Neuron (in vitro differentiated cells): ENCODE data around the gene TLN1.

Experiments
- H2AFZ ChIP-seq: one replicate; pipeline ENCODE4 v1.6.1; 2013; ENCODE audit warnings: low read depth, mild to moderate bottlenecking, inconsistent platforms, low read length, moderate library complexity
- H3K27me3 ChIP-seq: one replicate; pipeline ENCODE4 v1.6.1; 2013; ENCODE audit warnings: low read length; ENCODE audit not compliant: insufficient read depth
- H3K36me3 ChIP-seq: one replicate; pipeline ENCODE4 v1.6.1; 2013; ENCODE audit warnings: low read length; ENCODE audit not compliant: insufficient read depth
- H3K4me1 ChIP-seq: one replicate; pipeline ENCODE4 v1.6.1; 2013; ENCODE audit warnings: low read length; ENCODE audit not compliant: insufficient read depth
- H3K4me3 ChIP-seq: 2 replicates; pipeline ENCODE4 v1.5.1; 2013; ENCODE audit warnings: mild to moderate bottlenecking, low read length, moderate library complexity
- H3K9me3 ChIP-seq: one replicate; pipeline ENCODE4 v1.6.1; 2013; ENCODE audit warnings: low read length

Gene TLN1, protein sequence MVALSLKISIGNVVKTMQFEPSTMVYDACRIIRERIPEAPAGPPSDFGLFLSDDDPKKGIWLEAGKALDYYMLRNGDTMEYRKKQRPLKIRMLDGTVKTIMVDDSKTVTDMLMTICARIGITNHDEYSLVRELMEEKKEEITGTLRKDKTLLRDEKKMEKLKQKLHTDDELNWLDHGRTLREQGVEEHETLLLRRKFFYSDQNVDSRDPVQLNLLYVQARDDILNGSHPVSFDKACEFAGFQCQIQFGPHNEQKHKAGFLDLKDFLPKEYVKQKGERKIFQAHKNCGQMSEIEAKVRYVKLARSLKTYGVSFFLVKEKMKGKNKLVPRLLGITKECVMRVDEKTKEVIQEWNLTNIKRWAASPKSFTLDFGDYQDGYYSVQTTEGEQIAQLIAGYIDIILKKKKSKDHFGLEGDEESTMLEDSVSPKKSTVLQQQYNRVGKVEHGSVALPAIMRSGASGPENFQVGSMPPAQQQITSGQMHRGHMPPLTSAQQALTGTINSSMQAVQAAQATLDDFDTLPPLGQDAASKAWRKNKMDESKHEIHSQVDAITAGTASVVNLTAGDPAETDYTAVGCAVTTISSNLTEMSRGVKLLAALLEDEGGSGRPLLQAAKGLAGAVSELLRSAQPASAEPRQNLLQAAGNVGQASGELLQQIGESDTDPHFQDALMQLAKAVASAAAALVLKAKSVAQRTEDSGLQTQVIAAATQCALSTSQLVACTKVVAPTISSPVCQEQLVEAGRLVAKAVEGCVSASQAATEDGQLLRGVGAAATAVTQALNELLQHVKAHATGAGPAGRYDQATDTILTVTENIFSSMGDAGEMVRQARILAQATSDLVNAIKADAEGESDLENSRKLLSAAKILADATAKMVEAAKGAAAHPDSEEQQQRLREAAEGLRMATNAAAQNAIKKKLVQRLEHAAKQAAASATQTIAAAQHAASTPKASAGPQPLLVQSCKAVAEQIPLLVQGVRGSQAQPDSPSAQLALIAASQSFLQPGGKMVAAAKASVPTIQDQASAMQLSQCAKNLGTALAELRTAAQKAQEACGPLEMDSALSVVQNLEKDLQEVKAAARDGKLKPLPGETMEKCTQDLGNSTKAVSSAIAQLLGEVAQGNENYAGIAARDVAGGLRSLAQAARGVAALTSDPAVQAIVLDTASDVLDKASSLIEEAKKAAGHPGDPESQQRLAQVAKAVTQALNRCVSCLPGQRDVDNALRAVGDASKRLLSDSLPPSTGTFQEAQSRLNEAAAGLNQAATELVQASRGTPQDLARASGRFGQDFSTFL (N-terminal part only)

DNA sequence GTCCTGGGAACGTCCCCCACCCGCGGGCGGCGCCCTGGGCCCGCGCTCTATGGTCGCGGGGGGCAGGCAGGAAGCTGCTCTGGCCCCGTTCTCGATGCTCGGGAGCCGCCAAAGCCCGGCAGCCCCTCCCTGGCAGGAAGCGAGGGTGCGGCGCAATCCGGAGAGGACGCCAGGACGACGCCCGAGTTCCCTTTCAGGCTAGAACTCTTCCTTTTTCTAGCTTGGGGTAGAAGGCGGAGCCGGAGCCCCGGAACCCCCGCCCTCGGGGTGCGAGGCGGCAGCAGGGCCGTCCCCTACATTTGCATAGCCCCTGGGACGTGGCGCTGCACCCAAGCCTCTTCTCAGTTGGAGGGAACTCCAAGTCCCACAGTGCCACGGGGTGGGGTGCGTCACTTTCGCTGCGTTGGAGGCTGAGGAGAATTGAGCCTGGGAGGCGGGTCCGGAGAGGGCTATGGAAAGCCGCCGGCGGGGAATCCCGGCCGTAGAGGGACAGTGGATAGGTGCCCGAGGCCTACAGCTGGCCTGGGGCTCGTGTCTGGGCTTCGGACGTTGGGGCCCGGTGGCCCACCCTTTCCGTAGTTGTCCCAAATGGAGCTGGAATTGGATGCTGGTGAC, at the start of gene TLN1, which contains the start of gene CREB3:
TSS of gene TLN1 (minus strand) at position 11 of the 615 bp plus-strand sequence. CDS start 6,501 bp downstream, outside the sequence.
TSS of gene CREB3 (plus strand) at position 482 of the 615 bp plus-strand sequence. CDS start at position 589, 107 bp downstream.
- H3K36me3 ChIP-seq: peaks cover 21% of the 10 kb centered on the region

DNA sequence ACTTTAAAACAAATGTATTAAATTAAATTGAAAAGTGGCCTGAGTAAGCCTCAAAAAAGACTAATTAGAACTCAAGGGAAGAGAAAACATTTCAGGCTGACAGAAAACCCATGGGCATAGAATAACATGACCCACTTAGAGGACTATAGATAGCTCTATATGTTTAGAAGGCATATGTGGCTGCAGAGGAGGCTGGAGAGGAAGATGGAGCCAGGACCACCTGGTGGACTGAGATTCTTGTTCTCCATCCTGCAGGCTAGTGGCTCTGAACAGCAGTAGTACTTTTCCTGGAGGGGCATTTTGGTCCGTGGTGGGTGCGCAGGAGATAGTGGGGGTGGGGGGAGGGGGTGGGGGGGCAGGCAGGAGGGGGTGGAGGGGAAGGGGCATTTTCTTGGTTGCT, 49.1 kb upstream of the TLN1 start:
- Histone ChIP-seq H3K36me3 (no peaks in the 10 kb centered on the region), H2AFZ (no peak overlapping the region), H3K4me1 (peaks cover under 1% of the 10 kb centered on the region), H3K27me3 (no peaks in the 10 kb centered on the region), H3K4me3 (no peak overlapping the region), H3K9me3 (no peaks in the 10 kb centered on the region)

More for the DNA sequence above, at the start of gene TLN1, which contains the start of gene CREB3:
- Histone ChIP-seq H3K9me3 (no peaks in the 10 kb centered on the region), H3K27me3 (no peaks in the 10 kb centered on the region), H3K4me1 (peaks cover 50% of the 10 kb centered on the region), H3K4me3 (peak within 1 kb of the TSS; percentile 78), H2AFZ (peak within 1 kb of the TSS; percentile 34)

DNA sequence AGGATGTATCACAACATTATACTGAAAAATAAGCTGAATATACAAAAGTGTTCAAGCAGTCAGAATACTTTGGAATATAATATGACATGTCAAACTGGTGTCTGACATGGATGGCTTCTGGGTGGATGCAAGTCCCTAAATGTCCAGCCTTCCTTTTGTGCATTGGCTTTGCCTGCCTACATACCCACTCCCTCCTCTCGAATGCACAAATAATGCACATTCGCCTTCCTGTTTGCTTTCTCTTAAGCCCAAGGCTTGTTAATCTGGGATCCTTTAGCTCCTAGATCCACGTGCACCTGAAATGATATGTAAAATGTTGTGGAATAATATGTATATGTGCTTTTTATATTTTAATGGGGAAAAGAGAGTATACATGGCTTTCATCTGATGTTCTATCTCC, 46.5 kb upstream of the TLN1 start:
- H3K4me3 ChIP-seq: no peak overlapping the region
- peaks cover 4% of the 10 kb centered on the region for H3K4me1 ChIP-seq
- H3K36me3 ChIP-seq: no peaks in the 10 kb centered on the region
- no peaks in the 10 kb centered on the region for H3K9me3 ChIP-seq
- no peaks in the 10 kb centered on the region for H3K27me3 ChIP-seq
- H2AFZ ChIP-seq: no peak overlapping the region

DNA sequence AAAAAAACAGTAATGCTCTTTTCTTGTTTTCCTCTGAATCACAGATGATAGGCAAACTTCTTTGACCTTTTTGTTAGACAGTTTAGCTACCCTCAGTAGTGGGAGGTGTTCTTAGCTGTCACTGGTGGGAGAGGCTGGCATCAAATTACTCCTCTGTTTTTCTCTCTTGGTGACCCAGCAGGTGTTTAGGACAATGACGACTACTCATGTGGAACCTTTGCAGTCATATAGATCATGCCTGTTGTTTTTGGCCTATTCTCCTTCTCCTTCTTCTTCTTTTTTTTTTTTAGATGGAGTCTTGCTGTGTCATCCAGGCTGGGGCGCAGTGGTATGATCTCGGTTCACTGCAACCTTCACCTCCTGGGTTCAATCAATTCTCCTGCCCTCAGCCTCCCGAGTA, 44.0 kb upstream of the TLN1 start:
- Histone ChIP-seq H3K27me3 (no peaks in the 10 kb centered on the region), H2AFZ (peak overlapping the region; percentile 32), H3K4me1 (peaks cover 4% of the 10 kb centered on the region), H3K36me3 (no peaks in the 10 kb centered on the region), H3K9me3 (no peaks in the 10 kb centered on the region), H3K4me3 (no peak overlapping the region)

DNA sequence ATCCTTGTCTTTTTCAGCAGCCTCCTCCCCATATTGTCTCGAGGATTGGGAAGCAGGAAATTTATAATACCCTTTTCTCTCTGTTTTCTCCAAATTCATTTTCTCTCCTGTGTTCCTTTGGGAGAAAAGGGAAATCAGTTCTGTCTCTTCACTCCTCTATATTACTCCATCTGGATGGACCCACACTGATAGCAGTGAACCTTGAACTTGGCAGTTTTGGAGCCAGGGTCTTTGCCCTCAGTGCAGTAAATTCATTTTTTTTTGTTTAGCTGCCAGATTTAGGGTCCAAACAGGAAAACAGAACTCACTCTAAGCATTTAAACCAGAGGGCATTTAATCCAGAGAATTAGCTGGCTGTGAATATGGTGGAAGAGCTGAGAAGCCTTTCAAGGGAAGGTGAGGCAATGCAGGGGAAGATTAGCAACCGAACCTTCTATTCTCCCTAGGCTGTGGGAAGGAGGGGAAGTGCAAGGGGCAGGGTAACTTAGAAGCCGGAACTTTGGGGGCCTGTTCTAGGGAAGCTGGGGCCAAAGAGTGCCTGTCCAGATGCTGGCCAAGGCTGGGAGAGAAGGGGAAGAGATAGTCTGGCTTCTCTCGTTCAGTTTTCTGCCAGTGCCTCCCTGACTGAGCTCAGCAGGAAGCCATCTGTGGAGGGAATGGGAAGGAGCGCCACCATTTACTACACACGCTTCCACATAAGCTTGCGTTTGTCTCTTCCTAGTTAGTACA, 43.1 kb upstream of the TLN1 start:
- no peaks in the 10 kb centered on the region for H3K9me3 ChIP-seq
- no peak overlapping the region for H3K4me3 ChIP-seq
- H3K4me1 ChIP-seq: peaks cover 4% of the 10 kb centered on the region
- H3K27me3 ChIP-seq: no peaks in the 10 kb centered on the region
- H3K36me3 ChIP-seq: no peaks in the 10 kb centered on the region
- peak overlapping the region; percentile 32 for H2AFZ ChIP-seq

DNA sequence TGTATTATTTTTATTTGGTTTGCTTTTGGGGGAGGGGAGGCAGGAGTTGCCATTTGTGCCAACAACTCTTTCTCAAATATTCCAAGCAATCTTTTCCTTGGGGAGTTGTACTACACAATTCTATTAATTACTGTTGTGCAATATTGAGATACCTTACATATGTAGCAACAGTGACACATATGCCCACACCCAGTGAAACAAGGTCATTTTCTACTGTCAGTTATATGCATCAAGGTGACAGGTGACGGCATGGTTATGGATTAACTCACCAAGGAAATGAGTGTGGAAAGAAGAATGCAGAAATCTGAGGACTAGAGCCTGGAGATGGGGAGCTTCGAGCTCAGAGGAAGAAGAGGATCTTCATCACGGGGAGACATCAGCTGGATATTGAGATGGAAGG, 39.9 kb upstream of the TLN1 start:
- H3K27me3 ChIP-seq: no peaks in the 10 kb centered on the region
- H2AFZ ChIP-seq: no peak overlapping the region
- H3K4me1 ChIP-seq: peaks cover 4% of the 10 kb centered on the region
- no peaks in the 10 kb centered on the region for H3K9me3 ChIP-seq
- H3K36me3 ChIP-seq: no peaks in the 10 kb centered on the region
- H3K4me3 ChIP-seq: no peak overlapping the region

DNA sequence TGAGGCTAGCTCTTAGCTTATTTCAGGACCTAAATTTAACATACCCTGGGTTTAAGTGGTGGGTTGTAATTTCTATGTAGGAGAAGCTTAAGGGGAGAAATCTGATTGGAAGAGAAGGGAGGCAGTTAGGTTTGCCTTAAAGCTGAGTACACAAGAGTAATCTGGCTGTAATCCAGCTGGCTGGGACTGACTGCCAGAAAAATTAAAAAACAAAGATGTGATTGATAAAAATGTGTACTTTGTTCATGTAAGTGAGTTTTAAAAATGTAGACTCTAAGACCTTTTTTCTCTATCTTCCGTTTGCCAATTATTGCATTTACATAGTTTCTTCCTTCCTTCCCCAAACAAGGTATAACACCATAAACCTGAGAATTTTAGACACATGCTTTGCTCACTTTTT, 39.5 kb upstream of the TLN1 start:
- no peak overlapping the region for H3K4me3 ChIP-seq
- no peaks in the 10 kb centered on the region for H3K36me3 ChIP-seq
- H3K27me3 ChIP-seq: no peaks in the 10 kb centered on the region
- H3K4me1 ChIP-seq: peaks cover 4% of the 10 kb centered on the region
- H2AFZ ChIP-seq: no peak overlapping the region
- H3K9me3 ChIP-seq: no peaks in the 10 kb centered on the region

DNA sequence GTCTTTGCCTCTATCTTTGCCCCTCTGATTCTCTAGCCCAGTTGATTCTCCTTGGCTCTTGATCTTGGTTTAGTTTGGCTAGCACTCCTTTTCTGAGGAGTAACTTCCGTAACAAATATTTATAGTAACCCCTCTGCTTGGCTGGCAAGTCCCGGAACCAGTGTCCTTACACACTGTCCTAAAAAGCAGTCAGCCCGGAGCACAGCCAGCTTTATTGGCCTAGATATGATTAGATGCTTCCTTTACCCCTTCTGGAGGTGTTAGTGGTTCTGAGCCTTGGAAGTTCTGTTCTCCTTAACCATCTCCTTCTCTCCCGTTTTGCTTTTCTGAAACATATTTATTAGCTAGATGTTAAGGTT, 39.1 kb upstream of the TLN1 start:
- H2AFZ ChIP-seq: no peak overlapping the region
- no peaks in the 10 kb centered on the region for H3K36me3 ChIP-seq
- no peak overlapping the region for H3K4me3 ChIP-seq
- H3K9me3 ChIP-seq: no peaks in the 10 kb centered on the region
- no peaks in the 10 kb centered on the region for H3K27me3 ChIP-seq
- peaks cover 3% of the 10 kb centered on the region for H3K4me1 ChIP-seq

DNA sequence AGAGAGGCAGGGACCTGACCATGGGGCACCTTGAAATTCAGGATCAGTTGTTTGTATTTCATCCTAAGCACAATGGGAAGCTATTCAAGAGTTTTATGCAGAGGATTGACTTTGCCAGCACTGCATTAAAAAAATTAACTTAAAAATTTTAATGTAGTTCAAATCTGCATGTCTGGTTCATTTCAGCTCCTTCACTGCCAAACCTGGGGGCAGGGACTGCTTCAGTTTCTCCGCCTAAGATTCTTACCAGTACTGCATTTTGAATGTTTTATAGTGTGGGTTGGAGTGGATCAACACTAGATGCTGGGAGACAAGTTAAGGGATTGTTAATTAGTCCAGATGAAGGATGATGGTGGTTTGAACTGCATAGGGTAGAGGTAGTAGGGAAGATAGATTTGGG, 37.8 kb upstream of the TLN1 start:
- no peaks in the 10 kb centered on the region for H3K27me3 ChIP-seq

DNA sequence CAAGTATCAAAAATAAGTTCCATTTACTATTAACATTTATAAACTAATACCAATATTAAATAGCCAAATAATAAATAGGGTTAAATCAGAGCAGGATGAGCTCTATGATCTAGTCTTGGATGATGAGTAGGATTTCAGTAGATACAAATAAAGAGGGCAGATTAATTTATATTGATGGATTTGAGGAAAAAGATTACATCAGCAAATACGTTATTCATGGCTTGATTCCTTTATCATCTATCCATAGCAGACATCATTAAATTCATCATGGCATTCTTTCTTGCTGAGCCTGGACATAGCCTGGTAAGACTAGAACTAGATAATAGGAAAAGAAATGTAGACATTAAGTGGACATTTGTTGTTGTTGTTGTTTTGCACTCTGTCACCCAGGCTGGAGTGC, 35.5 kb upstream of the TLN1 start:
- Histone ChIP-seq H2AFZ (no peak overlapping the region), H3K36me3 (no peaks in the 10 kb centered on the region), H3K4me3 (no peak overlapping the region), H3K27me3 (no peaks in the 10 kb centered on the region), H3K4me1 (no peaks in the 10 kb centered on the region), H3K9me3 (no peaks in the 10 kb centered on the region)

More for the DNA sequence above, 37.8 kb upstream of the TLN1 start:
- Histone ChIP-seq H2AFZ (no peak overlapping the region), H3K36me3 (no peaks in the 10 kb centered on the region), H3K9me3 (no peaks in the 10 kb centered on the region), H3K4me1 (no peaks in the 10 kb centered on the region), H3K4me3 (no peak overlapping the region)

DNA sequence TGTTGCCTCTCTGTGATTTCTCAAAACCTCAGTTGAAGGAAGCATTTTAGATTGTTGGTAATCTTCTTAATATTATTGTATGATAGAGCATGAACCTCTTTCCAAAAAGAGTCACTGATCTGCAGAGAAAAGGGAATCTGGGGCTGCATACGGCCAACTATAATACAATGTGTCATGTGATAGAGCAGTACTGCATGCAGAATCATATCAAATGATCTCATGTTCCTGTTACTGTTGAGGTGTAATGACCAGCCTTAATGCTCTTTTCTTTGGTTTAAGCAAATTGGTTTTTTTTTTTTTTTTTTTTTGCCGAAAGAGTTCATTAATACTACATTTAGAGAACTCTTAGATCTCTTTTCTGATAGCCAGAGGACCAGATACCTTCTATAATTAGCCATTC, 35.0 kb upstream of the TLN1 start:
- Histone ChIP-seq H3K4me1 (no peaks in the 10 kb centered on the region), H3K36me3 (no peaks in the 10 kb centered on the region), H3K4me3 (no peak overlapping the region), H3K9me3 (no peaks in the 10 kb centered on the region), H2AFZ (no peak overlapping the region), H3K27me3 (no peaks in the 10 kb centered on the region)

DNA sequence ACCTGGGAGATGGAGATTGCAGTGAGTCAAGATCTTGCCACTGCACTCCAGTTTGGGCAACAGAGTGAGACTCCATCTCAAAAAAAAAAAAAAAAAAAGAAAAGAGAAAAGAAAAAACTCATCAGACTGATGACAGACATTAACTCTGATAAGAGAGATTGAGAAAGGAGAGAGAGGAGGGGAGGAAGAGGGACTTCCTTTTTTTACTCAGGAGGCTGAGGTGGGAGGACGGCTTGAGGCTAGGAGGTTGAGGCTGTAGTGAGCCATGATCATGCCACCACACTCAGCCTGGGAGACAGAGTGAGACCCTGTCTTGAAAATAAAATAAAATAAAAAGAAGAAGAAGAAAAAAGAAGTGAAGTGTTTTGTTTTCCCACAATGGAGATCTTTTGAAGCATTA, 31.8 kb upstream of the TLN1 start:
- Histone ChIP-seq H3K9me3 (no peaks in the 10 kb centered on the region), H2AFZ (no peak overlapping the region), H3K4me1 (no peaks in the 10 kb centered on the region), H3K4me3 (no peak overlapping the region), H3K36me3 (no peaks in the 10 kb centered on the region), H3K27me3 (no peaks in the 10 kb centered on the region)
